NCI-H2171 treated with DMSO at 0.1 percent for 48 hours (cell line): Measurements from ENCODE around the gene LRRC36.
"Not testable (repeated sequence)": the region's sequence is repeated elsewhere in the genome, so short reads cannot be mapped to it uniquely, and the experiment has no call there.

ENCODE experiments used
- DNase-seq: peaks from one replicate; lab custom pipeline; 2025; lab: John Stamatoyannopoulos, UW

The LRRC36 gene

DNA sequence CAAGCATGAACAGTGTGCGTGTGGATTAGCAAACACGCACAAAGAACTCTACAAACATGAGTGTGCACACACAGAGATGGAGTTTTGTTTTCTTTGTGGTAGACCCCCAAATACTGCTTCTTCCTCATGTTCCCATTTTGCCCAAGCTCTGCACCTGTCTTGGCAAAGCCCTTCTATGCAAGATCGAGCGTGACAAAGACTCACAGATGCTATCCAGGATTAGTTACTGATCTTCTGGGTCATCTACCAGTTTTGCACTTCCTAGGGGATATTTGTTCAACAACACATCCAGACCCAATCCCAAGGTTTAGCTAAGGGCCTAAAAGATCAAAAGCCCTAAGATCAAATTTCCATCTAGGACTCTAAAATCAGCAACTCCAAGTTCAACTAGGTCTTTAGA lies 16.0 kb downstream of the LRRC36 start:
- DNase-seq, result no peak

DNA sequence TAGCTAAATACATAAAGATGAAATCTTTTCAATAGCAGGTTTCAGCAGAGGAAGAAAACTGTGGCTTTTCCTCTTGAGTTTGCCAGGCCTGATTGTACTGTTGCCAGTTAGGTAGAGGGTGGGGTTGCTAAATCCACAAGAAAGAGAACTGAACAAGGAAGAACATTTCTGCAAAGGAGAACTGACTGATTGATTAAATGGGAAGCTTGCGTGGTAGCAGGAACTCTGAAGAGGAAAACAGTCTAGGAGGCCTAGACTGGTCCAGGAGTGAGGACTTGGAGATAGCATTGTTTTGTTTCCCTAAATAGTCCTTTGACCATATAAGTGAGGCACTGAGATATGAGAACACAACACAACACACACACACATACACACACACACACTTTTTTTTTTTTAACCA lies 18.8 kb downstream of the LRRC36 start:
- DNase-seq, result no peak

DNA sequence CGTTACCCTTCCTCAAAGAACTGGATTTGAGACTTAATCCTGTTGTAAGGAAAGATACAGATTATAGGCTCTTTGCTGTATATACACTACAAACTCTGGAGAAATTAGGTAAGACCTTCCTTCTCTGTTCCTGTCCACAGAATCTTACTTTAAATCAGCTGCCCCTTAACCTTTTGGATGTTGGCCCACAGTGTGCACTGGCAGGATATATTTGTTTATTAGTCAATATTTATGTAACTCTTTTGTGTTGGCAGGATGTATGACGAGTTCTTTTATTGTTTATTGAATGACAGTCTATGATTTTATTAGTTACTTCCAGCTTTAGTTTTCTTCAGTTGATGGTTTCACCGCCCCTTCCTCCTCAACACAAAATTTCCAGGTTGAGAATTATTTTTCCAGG lies 19.7 kb downstream of the LRRC36 start:
- no peak for DNase-seq

DNA sequence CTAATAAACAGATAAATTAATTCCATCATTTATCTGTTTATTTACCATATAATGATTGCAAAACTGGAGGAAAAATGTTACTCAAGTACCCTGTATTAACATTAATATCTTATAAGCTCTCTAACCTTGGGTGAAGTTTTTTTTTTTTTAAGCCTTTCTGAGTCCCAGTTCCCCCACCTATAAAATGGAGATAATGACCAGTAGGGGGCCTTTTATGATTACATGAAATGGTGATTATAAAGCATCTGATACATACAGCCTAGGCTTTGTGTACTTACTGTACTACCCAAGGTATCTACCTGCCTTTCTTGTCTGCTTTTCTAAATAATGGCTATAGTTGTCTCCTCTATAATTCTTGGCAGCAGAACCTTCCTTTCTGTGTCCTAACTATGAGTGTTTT lies 22.6 kb downstream of the LRRC36 start:
- DNase-seq, result peak; percentile 47

DNA sequence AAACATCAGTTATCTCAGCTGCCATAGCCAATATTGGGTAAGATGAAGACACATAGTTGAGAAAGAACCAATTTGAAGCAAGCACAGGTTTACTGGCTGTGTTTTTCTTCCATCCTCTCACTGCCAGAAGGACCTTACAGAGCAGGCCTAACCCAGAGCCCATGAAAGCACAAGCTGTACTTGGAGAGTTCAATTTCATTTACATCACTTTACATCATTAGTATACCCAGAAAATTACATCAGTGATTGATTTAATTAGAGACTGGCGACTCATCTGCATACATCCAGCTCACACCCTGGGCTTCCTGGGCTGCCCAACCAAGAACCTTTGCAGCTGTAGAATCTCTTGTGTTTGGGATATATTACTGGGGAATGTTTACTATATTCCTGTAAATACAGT lies 23.7 kb downstream of the LRRC36 start:
- no peak for DNase-seq

DNA sequence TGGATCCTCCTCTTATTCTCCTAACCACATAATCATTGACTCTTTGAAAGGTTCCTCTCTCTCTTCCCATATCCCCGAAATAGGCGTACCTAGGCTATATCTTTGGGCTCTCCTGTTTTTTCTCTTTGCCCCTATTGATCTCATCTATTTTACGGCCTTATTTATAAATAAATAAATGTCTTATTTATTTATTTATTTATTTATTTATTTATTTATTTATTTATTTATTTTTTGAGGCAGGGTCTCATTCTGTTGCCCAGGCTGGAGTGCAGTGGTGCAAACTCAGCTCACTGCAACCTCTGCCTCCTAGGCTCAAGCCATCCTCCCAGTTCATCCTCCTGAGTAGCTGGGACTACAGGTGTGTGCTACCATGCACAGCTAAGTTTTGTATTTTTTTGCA lies 25.8 kb downstream of the LRRC36 start:
- not testable (repeated sequence) for DNase-seq

DNA sequence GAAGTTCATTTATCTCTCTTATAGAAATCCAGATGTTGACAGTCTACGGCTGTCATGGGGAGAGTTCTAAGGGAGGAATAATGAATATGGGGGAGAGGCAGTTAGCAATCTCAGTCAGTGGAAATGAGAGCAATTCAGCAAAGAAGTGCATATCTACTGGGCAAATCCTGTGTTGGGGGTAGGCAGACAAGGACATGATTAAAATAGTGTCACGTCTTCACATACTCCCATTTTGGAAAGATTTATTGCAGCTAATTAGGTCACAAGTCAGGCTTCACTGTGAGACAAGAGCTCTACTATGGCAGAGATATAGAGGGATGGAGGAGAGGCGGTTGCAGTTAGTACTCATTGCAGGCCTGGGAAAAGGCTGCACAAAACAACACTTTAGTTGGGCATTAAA lies 29.8 kb downstream of the LRRC36 start:
- no peak for DNase-seq

DNA sequence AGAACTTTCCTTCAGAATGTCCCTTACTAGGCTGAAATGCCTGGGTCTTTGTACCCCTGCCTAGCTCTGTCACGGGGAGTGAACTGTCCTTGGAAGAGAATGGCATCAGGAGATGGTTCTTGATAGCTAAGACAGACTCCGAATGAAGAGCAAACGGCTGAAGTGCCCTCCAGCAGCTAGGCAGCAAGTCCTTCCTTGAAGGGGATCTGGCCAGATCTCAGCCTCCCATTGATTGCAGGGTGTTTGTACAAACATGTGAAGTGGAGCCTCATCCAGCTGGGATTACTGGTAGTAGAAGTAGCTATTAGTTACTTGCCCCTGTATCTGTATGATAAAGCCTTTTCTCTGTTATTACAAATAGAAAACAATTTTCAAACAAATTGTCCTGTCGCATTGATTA lies 30.9 kb downstream of the LRRC36 start:
- DNase-seq, result no peak

DNA sequence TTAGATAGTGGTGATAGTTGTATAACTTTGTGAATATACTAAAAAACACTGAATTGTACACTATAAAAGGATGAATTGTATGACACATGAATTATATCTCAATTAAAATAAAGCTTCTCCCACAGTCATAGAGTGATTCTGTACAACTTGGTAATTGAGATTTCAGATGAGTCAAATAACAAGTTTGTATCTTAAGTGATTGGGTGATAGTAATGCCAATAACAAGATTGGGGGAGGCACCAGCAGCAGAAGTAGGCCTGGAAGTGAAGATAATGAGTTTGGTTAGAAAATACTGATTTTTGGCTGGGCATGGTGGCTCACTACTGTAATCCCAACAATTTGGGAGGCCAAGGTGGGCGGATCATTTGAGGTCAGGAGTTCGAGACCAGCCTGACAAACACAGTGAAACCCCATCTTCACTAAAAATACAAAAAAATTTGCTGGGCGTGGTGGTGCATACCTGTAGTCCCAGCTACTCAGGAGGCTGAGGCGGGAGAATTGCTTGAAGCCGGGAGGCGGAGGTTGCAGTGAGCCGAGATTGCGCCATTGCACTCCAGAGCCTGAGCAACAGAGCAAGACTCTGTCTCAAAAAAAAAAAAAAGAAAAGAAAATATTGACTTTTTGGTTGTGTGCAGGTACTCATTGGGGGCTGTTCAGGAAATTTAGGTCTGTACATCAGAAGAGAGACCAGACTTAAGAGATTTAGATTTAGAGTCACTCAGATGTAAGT lies 33.1 kb downstream of the LRRC36 start:
- DNase-seq, result not testable (repeated sequence)

DNA sequence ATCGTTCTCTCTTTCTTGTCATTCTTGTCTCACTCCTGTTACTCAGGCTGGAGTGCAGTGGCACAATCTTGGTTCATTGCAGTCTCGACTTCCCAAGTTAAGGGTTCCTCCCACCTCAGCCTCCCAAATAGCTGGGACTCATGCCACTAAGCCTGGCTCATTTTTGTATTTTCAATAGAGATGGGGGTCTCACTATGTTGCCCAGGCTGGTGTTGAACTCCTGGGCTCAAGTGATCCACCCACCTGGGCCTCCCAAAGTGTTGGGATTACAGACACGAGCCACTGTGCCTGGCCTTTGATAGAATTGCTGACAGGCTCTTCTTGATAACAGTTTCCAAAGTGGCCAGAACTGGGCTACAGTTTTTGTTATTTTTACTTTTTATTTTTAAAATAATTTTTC lies 34.4 kb downstream of the LRRC36 start:
- no peak for DNase-seq

DNA sequence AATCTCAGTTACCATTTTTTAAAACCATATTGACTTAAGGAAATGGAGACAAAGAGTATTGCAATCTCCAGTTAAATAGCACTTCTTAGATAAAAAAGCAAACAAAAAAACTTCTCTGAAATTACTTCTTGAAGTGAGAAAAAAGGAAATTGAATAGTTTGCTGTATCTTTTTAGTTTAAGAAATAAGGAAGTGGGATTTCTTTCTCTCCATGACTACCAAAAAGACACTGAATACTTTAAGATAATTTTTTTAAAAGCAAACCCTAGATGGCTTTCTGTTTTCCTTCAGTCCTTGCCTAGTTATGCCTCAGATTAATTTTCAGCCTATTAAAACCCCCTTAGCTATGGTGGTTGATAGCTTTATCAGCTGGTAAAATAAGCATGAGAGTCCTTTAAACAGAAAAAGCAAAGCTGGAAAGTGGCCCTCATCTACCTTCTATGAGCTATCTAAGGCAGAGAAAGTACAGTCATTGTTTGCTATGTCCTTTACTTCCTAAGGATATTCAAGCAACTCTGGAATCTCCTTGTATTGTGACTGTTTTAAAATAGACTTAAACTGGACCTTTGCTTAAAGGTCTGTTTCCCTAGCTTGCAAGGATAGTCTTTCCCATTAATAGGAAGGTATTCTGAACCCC lies 38.1 kb downstream of the LRRC36 start:
- DNase-seq, result no peak

DNA sequence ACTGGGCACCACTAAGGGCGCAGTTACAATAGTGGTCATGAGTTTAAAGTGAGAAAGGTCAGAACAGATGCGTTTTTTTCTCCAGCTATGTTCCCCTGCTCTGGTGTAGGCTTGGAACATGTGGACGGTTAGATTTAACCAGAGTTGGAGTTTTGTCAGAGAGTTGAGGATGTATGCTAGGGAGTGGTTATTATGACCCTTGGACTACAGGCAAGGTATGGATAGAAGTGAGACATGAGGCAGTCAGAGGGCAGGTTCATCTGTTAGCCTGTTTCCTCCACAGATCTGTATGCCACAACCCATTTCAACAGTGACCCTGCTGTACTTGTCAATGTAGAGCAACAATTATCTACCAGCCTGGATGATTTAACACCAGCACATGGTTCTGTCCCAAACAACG lies 44.0 kb downstream of the LRRC36 start:
- no peak for DNase-seq

DNA sequence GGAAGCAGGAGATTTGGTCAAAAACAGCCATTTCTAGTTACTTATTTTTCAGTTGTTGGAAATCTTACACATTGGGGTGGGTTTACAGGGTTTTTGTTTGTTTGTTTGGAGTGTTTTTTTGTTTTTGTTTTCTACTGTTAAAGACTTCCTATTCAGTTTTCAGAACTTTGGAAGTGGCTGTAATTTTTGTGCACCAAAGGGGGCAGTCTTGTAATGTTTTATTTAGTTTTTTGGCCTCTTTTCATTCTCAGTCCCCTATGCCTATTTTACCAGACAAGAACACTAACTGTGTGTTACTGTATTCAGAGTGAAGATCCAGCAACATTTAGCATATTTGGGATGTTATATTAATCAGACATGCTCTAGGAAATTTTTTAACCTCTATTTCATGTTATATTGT lies 46.0 kb downstream of the LRRC36 start:
- DNase-seq, result peak; percentile 42

DNA sequence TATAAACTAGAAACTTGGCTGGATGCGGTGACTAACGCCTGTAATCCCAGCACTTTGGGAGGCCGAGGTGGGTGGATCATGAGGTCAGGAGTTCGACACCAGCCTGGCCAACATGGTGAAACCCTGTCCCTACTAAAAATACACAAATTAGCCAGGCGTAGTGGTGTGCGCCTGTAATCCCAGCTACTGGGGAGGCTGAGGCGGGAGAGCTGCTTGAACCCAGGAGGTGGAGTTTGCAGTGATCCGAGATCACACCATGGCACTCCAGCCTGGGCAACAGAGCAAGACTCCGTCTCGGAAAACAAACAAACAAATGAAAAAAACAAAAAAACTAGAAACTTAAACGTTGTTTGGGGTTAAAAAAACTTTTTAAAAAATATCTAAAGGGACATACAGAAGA lies 49.4 kb downstream of the LRRC36 start:
- not testable (repeated sequence) for DNase-seq

DNA sequence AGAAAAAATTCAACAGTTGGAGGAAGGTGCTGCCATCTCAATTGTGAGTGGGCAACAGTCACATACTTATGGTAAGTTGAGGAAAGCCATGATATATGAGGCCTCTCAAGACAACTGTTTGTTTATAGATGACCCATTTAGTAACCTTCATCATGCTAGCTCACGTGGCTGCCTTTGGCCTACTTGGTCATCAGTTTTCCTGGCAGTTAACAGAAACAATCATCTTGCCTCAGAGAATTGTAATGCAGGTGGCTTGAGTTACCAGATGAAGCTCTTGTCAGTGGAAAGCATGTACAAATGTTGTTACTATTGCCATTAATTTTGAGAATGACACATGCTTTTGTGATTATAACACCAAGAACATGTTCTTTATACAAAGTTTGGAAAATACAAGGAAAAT lies 52.0 kb downstream of the LRRC36 start:
- DNase-seq, result no peak

DNA sequence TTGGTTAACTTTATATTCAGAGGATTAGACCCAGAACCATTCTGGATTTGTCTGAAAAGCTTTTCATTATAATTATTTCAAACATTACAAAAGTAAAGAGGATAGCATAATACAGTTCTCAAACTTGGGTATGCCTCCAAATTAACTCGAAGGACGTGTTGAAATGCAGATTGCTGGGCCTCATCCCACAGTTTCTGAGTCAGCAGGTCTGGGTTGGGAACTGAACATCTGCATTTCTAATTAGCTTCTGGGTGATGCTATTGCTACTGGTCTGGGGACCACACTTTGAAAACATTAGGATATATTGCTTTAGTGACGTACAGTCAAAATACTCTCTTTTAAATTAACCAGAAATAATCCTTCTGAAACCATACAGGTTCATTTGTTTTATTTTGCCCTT lies 56.7 kb downstream of the LRRC36 start:
- DNase-seq, result no peak

DNA sequence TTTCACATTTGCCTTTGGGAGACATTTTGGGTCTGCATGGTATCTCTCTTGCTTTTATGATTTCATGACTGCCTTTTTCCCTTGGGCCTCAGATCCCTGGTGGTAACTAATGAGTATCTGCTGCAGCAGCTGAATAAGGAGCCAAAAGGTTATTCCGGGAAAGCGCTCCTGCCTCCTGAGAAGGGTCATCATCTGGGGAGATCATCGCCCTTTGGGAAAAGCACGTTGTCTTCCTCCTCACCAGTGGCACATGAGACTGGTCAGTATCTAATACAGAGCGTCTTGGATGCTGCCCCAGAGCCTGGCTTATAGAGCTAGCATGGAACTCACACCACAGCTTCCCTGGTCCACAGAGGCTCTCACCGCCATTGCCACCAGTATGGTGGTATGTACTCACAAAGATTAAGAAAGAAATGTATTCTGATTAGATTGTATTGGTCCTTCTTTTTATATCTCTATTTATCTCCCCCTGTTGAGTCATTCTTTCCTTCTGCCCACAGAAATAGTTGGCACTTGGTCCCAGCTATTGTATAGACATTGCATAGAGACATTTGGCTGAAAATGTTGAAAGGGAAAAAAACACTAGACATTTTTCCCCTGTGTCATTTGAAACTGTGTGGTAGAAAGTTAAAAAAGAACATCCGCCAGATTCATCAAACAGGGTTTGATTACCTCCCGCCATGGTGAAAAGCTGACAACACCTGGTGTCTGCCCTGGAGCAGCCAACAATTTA lies 58.3 kb downstream of the LRRC36 start:
- peak; percentile 55 for DNase-seq

DNA sequence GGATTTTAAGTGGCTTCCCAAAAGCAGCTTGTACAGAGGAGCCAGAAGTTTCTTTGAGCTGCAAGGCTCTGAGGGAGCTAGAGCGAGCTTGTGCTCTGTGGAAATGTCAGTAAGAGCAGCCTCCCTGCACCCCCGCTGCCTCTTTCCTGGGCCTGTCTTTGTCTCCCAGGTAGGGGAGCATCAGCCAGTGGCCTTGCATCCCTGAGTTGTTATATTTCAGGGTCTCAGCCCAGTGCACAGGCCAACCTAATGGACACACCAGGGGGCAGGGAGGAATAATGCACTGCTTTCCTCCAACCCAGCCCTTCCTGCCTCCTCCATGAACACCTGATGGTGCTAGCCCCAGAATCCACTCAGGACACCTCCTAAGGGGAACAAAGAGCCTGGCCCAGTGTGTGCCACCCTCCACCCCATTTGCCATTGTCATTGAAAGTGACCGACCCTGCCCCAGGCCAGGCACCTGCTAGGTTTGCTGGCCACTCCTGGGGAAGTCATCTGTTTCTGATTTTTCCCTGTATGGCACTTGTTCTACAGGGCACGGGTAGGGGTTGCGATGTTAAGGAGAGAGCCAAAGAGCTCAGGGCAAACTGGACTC lies 60.3 kb downstream of the LRRC36 start:
- DNase-seq, result no peak

DNA sequence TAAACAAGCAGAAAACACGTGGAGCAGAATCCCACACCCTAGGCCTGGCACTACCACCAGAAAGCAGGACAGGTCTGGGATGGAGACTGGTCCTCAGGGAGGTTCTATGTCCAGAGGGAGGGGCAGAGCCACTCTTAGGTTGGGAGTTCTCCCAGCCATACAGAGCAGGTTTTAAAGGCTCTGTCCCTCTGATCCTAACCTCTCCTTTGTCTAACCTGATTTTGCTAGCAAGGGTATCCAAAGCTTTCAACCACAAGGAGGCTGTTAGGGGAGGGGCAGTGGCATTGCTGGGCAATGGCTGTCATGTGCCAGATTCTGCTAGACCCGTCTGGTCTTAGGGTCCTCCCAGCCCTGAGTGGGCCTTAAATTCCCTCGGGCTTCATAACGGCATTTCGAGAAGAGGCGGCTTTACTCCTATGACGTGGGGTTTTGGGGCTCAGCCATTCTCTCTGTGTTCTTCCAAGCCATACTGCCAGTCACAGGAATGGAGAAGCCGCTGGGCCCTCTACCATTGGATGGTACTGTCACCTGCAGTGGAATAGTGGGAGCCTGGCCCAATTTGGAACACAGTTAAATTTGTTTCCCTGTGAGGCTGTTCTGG lies 61.0 kb downstream of the LRRC36 start:
- DNase-seq, result no peak

DNA sequence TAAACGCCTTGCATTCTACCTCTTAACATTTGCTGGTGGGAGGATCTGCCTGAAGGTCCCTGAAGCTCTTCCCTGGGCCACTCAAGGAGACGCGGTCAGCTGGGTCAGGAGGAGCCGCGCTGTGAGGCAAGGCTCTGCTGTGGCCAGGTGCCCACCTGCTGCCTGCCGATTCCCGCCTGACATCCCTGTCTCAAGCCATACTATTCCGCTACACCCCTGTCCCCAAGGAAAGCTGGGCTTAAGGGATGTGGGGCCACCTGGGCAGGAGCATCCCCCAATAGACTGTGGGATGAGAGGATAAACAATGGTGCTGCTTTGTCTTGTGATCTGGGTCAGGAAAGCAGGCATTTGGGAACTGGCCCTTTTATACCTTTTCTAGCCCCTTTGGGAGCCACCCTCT lies 61.6 kb downstream of the LRRC36 start:
- DNase-seq, result no peak

DNA sequence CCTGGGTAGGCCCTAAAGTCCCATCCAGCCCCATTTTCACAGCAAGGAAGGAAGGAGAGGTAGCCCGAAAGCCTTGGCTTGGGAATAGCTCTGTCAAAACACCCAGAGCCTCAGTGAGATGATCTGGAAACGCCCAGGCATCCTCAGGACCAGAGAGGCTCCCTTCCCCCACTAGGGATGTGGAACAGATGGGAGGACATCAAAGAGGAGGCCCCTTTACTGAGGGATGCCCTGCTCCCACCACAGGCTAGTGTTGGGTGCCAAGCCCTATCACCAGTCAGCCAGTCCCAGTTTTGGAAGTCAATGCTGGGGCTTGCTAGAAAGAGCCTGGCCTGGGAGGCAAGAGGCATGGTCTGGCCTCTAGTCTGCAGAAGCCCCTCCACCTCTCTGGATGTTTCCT lies 62.0 kb downstream of the LRRC36 start:
- peak; percentile 66 for DNase-seq
